HepG2 (cell line): ENCODE data around the gene MSMO1. TPM values are rescaled to one million over a fixed set of nuclear protein-coding genes. Genes with fewer than 3 reads are reported as not detected.

Experiments
- ATAC-seq: fragments of 200-7000 bp; cut with Tn5 transposase; 3 replicates; pipeline ENCODE4 v1.9.1; 2020; ENCODE audit warnings: mild to moderate bottlenecking, moderate library complexity
- BruUV-seq: library from RNA; stranded (reverse); fragments of 400-500 nt; replicated peaks from 2 replicates; lab custom pipeline; 2021; lab: Mats Ljungman, UMichigan
- CTCF ChIA-PET: fragments of 300-600 bp; formaldehyde crosslinking; extraction: SDS; loops from one replicate; lab custom pipeline; 2021; ENCODE audit warnings: low total read pairs, inconsistent platforms, low intra/inter-chr PET ratio; lab: Yijun Ruan, JAX
- POLR2A ChIA-PET: fragments of 350-600 bp; sonication (Branson Sonifier 250); formaldehyde crosslinking; loops from one replicate; lab custom pipeline; 2020; ENCODE audit warnings: antibody characterized with exemption, inconsistent platforms; lab: Yijun Ruan, JAX
- DNase-seq: peaks from one replicate; pipeline ENCODE4 v3.0.0-alpha.2; 2015; ENCODE audit warnings: low spot score
- FAIRE-seq: peaks from 3 replicates; lab custom pipeline; 2011; peaks lifted over from hg19 to GRCh38; lab: Jason Lieb, UNC
- H2AFZ ChIP-seq: one replicate; pipeline ENCODE4 v1.6.1; 2011; ENCODE audit warnings: low read length, inconsistent platforms
- H3K27ac ChIP-seq: fragments of 300-600 bp; 3 replicates; pipeline ENCODE4 v1.8.0; 2011; ENCODE audit warnings: mixed run types, mild to moderate bottlenecking, mixed read lengths, low read length, inconsistent platforms; ENCODE audit not compliant: insufficient read depth; ENCODE audit errors: extremely low read length
- H3K27me3 ChIP-seq, 2 experiments: fragments of 200-600 bp in 1 of 2; 2 replicates in 1 of 2; 3 replicates in 1 of 2; pipeline versions ENCODE4 v1.6.0 to v1.8.0; 2011; ENCODE audit warnings: low read length in 2 of 2, mild to moderate bottlenecking in 2 of 2, moderate library complexity in 2 of 2, inconsistent platforms in 1 of 2; ENCODE audit not compliant: insufficient read depth in 2 of 2, control insufficient read depth in 1 of 2
- H3K36me3 ChIP-seq, 2 experiments: fragments of 200-600 bp in 1 of 2; replicated peaks in 1 of 2; 2 replicates in 1 of 2; 3 replicates in 1 of 2; pipeline versions ENCODE4 v1.5.1 to v1.8.0; 2011; ENCODE audit warnings: low read length in 2 of 2, inconsistent platforms in 1 of 2; ENCODE audit not compliant: insufficient read depth in 2 of 2, control insufficient read depth in 1 of 2
- H3K4me1 ChIP-seq: 2 replicates; pipeline ENCODE4 v1.5.1; 2012; ENCODE audit warnings: low read length, inconsistent platforms; ENCODE audit not compliant: insufficient read depth
- H3K4me2 ChIP-seq: 2 replicates; pipeline ENCODE4 v1.6.0; 2011; ENCODE audit warnings: low read depth, low read length, inconsistent platforms
- H3K4me3 ChIP-seq, 3 experiments: fragments of 200-600 bp in 1 of 3; sonication (generic), shearing (Covaris generic) in 1 of 3; replicated peaks in 1 of 3; 2 replicates each; pipeline ENCODE4 v1.5.1; 2011 to 2016; ENCODE audit warnings: low read length in 3 of 3, inconsistent platforms in 2 of 3, low read depth in 2 of 3, mild to moderate bottlenecking in 2 of 3, control low read depth in 1 of 3, mixed read lengths in 1 of 3; ENCODE audit not compliant: insufficient read depth in 1 of 3
- H3K79me2 ChIP-seq: one replicate; pipeline ENCODE4 v1.6.1; 2011; ENCODE audit warnings: low read length, inconsistent platforms; ENCODE audit not compliant: insufficient read depth
- H3K9ac ChIP-seq: 2 replicates; pipeline ENCODE4 v1.6.0; 2011; ENCODE audit warnings: mild to moderate bottlenecking, low read depth, low read length, inconsistent platforms; ENCODE audit not compliant: insufficient read depth
- H3K9me3 ChIP-seq: 2 replicates; pipeline ENCODE4 v1.5.1; 2012; ENCODE audit warnings: mild to moderate bottlenecking, low read length
- H4K20me1 ChIP-seq: 2 replicates; pipeline ENCODE4 v1.6.0; 2011; ENCODE audit warnings: inconsistent platforms, mild to moderate bottlenecking, low read length, moderate library complexity; ENCODE audit not compliant: insufficient read depth
- ATF5 ChIP-seq: sonication (generic); formaldehyde crosslinking; IDR thresholded peaks from 2 replicates; pipeline ENCODE4 v1.4.0; 2020; ENCODE audit warnings: mild to moderate bottlenecking, low read depth, missing genetic modification reagents
- ATF7 ChIP-seq, 2 experiments: fragments of 450-650 bp in 1 of 2; sonication (generic) in 1 of 2; formaldehyde crosslinking in 1 of 2; IDR thresholded peaks; 2 replicates each; pipeline versions ENCODE4 v1.4.0 to v1.6.1; 2016 to 2020; ENCODE audit warnings: antibody characterized with exemption in 1 of 2, mild to moderate bottlenecking in 1 of 2, missing genetic modification reagents in 1 of 2
- SNRNP70 ChIP-seq: fragments of 200-400 bp; formaldehyde crosslinking; IDR thresholded peaks from 2 replicates; pipeline ENCODE4 v1.6.1; 2017; ENCODE audit warnings: mild to moderate bottlenecking, low read depth, low read length, moderate library complexity
- TSC22D2 ChIP-seq: sonication (generic); formaldehyde crosslinking; IDR thresholded peaks from 2 replicates; pipeline ENCODE4 v1.5.1; 2020; ENCODE audit warnings: missing genetic modification reagents, mild to moderate bottlenecking, borderline replicate concordance
- YEATS2 ChIP-seq: sonication (generic); formaldehyde crosslinking; IDR thresholded peaks from 2 replicates; pipeline ENCODE4 v1.4.0; 2020; ENCODE audit warnings: missing genetic modification reagents, borderline replicate concordance
- WGBS: methylation state at CpG from one replicate; pipeline ENCODE4 v1.1.6; 2017; ENCODE audit warnings: low lambda C conversion rate; 5-methylcytosine and 5-hydroxymethylcytosine counted together
- in situ Hi-C: cut with HindIII; loops from 2 replicates; pipeline ENCODE4 v1.10.0; 2017; ENCODE audit warnings: low pct_unique_long_range_greater_than_20kb; ENCODE audit not compliant: extremely low pct_ligation_motif_present
- intact Hi-C: fragments of 100-400 bp; cut with micrococcal nuclease; formaldehyde crosslinking; loops from one replicate; pipeline ENCODE4 v1.10.0; 2022; ENCODE audit not compliant: unreplicated experiment
- polyA plus RNA-seq, 8 experiments: library from polyadenylated mRNA; depleted of rRNA in 3 of 8; stranded (reverse) in 7 of 8; unstranded in 1 of 8; fragments of >200 nt; fragmentation: Illumina TruSeq in 4 of 8; extraction: Trizol in 4 of 8; gene quantifications; 2 replicates each; pipeline versions ENCODE4 v1.2.1 to v1.2.3, GENCODE V29; 2011 to 2016; ENCODE audit warnings: low read depth in 4 of 8, missing spikeins in 1 of 8, mixed read lengths in 1 of 8; ENCODE audit not compliant: insufficient read depth in 1 of 8
- total RNA-seq, 5 experiments: library from RNA; depleted of rRNA; stranded (reverse); fragments of >200 nt; fragmentation: Illumina TruSeq; extraction: Trizol; gene quantifications; 2 replicates each; pipeline ENCODE4 v1.2.3, GENCODE V29; 2016; ENCODE audit warnings: low read depth in 1 of 5

The MSMO1 gene
- total and polyA plus RNA-seq, 2 of the 13 experiments (the other 11 are each of a cell fraction or from before 2014, with no cell fraction given) = 98.1 to 216 TPM

- no peaks in the 10 kb centered on the region for H4K20me1 ChIP-seq
- BruUV-seq = no TSS peak
- intact Hi-C loops = no loop called here
- no peak overlapping the region for H3K27ac ChIP-seq
- no peak overlapping the region for H3K4me3 ChIP-seq
- peaks cover 4 to 9% of the 10 kb centered on the region in 2 experiments for H3K36me3 ChIP-seq
- H3K9me3 ChIP-seq = no peaks in the 10 kb centered on the region
- no peaks in the 10 kb centered on the region for H3K27me3 ChIP-seq
- 91% methylated on average over 2 of the region's 2 CpGs for WGBS
- no peak for DNase-seq
- TF ChIP-seq YEATS2 (CRISPR knock-in tag) (no peak), ATF7 (IDR thresholded peaks at IDR 0.05) (0 out of 2 replicates have a peak, but pooled peaks have one; percentile 30), ATF7 (CRISPR knock-in tag; IDR thresholded peaks at IDR 0.05) (no peak)
- TF ChIP-seq, all 625 proteins: peak for 1
- FAIRE-seq = no peak
- no peak overlapping the region for H3K4me2 ChIP-seq
- no peaks in the 10 kb centered on the region for H3K4me1 ChIP-seq
- no peaks in the 10 kb centered on the region for H3K79me2 ChIP-seq
- in situ Hi-C loops = no loop called here
- ChIA-PET CTCF (no interaction called here), POLR2A (no interaction called here)
- no peak for ATAC-seq
- H2AFZ ChIP-seq = no peak overlapping the region
- H3K9ac ChIP-seq = no peak overlapping the region
Measured at GRCh38 chr4:165293927-165294649, 33.4 kb upstream of the MSMO1 start.

- Histone ChIP-seq H4K20me1 (no peaks in the 10 kb centered on the region), H3K27me3 (no peaks in the 10 kb centered on the region), H2AFZ (no peak overlapping the region), H3K9me3 (no peaks in the 10 kb centered on the region), H3K36me3 (peaks cover 4 to 9% of the 10 kb centered on the region in 2 experiments), H3K79me2 (no peaks in the 10 kb centered on the region), H3K4me2 (no peak overlapping the region), H3K27ac (no peak overlapping the region), H3K9ac (no peak overlapping the region), H3K4me1 (no peaks in the 10 kb centered on the region), H3K4me3 (no peak overlapping the region)
- no peak for ATAC-seq
- 87% methylated on average over 5 of the region's 5 CpGs for WGBS
- TF ChIP-seq SNRNP70 (no peak), ATF5 (CRISPR knock-in tag) (no peak), TSC22D2 (CRISPR knock-in tag) (no peak)
- no peak for FAIRE-seq
- CTCF ChIA-PET = no interaction called here
- no peak for DNase-seq
- intact Hi-C loops (no loop called here), in situ Hi-C loops (no loop called here)
- BruUV-seq = no TSS peak
- POLR2A ChIA-PET = no interaction called here
Measured at GRCh38 chr4:165294907-165295306, 32.6 kb upstream of the MSMO1 start.
